GM12864 (cell line): ENCODE data around the gene LAMA2.

ENCODE experiments used
- DNase-seq: peaks from one replicate; pipeline ENCODE4 v3.0.0-alpha.2; 2011; ENCODE audit warnings: low read depth
- H3K4me3 ChIP-seq: 2 replicates; pipeline ENCODE4 v1.5.1; 2011; ENCODE audit warnings: mild to moderate bottlenecking, low read depth, low read length, control low read depth
- CTCF ChIP-seq: IDR thresholded peaks from 2 replicates; pipeline ENCODE4 v1.5.1; 2011; ENCODE audit warnings: low read depth, mild to moderate bottlenecking, moderate library complexity, low read length, control low read depth, inconsistent platforms; ENCODE audit errors: missing control alignments

LAMA2 gene

GRCh38 chr6:129558248-129558647 lies 675.3 kb downstream of the LAMA2 start:
- DNase-seq = no peak
- no peak overlapping the region for H3K4me3 ChIP-seq
- no peak for TF ChIP-seq CTCF

GRCh38 chr6:129565366-129565765 lies 682.4 kb downstream of the LAMA2 start:
- no peak for DNase-seq
- TF ChIP-seq CTCF = no peak
- no peak overlapping the region for H3K4me3 ChIP-seq

- H3K4me3 ChIP-seq = no peak overlapping the region
- TF ChIP-seq CTCF = no peak
- no peak for DNase-seq
Observed at GRCh38 chr6:129565811-129566210, 682.9 kb downstream of the LAMA2 start.
